GM23338 (cell line): ENCODE results near the gene SEC22A. TPM values are rescaled to one million over a fixed set of nuclear protein-coding genes. Genes with fewer than 3 reads are reported as not detected.

ENCODE experiments used
- ATAC-seq: fragments of 200-7000 bp; cut with Tn5 transposase; 3 replicates; pipeline ENCODE4 v1.9.1; 2020
- DNase-seq: peaks from one replicate; pipeline ENCODE4 v3.0.0-alpha.2; 2015; ENCODE audit warnings: low spot score
- H2AFZ ChIP-seq: fragments of 200-600 bp; sonication (generic); 2 replicates; pipeline ENCODE4 v1.8.0; 2016; ENCODE audit warnings: antibody characterized with exemption, mild to moderate bottlenecking, moderate library complexity
- H3F3A ChIP-seq: fragments of 200-600 bp; sonication (generic); replicated peaks from 2 replicates; pipeline ENCODE4 v1.8.0; 2017; ENCODE audit warnings: antibody characterized with exemption, mixed run types, low read depth
- H3K27ac ChIP-seq: fragments of 200-600 bp; sonication (generic); 2 replicates; pipeline ENCODE4 v1.6.1; 2016; ENCODE audit warnings: low read depth
- H3K27me3 ChIP-seq: fragments of 200-600 bp; sonication (generic); 2 replicates; pipeline ENCODE4 v1.8.0; 2016; ENCODE audit warnings: mild to moderate bottlenecking, mixed run types, moderate library complexity; ENCODE audit not compliant: insufficient read depth
- H3K36me3 ChIP-seq: fragments of 200-600 bp; sonication (generic); 2 replicates; pipeline ENCODE4 v1.8.0; 2016; ENCODE audit warnings: mild to moderate bottlenecking; ENCODE audit not compliant: insufficient read depth
- H3K4me1 ChIP-seq: fragments of 200-600 bp; sonication (generic); 2 replicates; pipeline ENCODE4 v1.8.0; 2016; ENCODE audit warnings: mild to moderate bottlenecking, moderate library complexity; ENCODE audit not compliant: insufficient read depth
- H3K4me2 ChIP-seq: fragments of 200-600 bp; sonication (generic); 2 replicates; pipeline ENCODE4 v1.7.1; 2017; ENCODE audit warnings: mixed run types
- H3K4me3 ChIP-seq: fragments of 200-600 bp; sonication (generic); 2 replicates; pipeline ENCODE4 v1.6.1; 2016; ENCODE audit warnings: mixed run types
- H3K79me2 ChIP-seq: fragments of 200-600 bp; sonication (generic); replicated peaks from 2 replicates; pipeline ENCODE4 v1.8.0; 2017; ENCODE audit warnings: mild to moderate bottlenecking; ENCODE audit not compliant: insufficient read depth
- H3K9me2 ChIP-seq: fragments of 200-600 bp; sonication (generic); 2 replicates; pipeline ENCODE4 v1.8.0; 2017; ENCODE audit not compliant: insufficient read depth
- H4K20me1 ChIP-seq: fragments of 200-600 bp; sonication (generic); replicated peaks from 2 replicates; pipeline ENCODE4 v1.8.0; 2017; ENCODE audit warnings: mild to moderate bottlenecking; ENCODE audit not compliant: insufficient read depth
- H3K27ac Mint-ChIP-seq: 2 replicates; pipeline ENCODE4 v1.8.0; 2020; ENCODE audit warnings: inconsistent platforms, mild to moderate bottlenecking, moderate library complexity, mixed read lengths
- H3K27me3 Mint-ChIP-seq: 3 replicates; pipeline ENCODE4 v1.8.0; 2022; ENCODE audit warnings: low read depth, mild to moderate bottlenecking, moderate library complexity, mixed read lengths, inconsistent platforms; ENCODE audit not compliant: insufficient read depth, poor library complexity
- H3K36me3 Mint-ChIP-seq: 3 replicates; pipeline ENCODE4 v1.8.0; 2021; ENCODE audit warnings: low read depth, mild to moderate bottlenecking, inconsistent platforms, moderate library complexity, mixed read lengths
- H3K4me1 Mint-ChIP-seq: 3 replicates; pipeline ENCODE4 v1.8.0; 2020; ENCODE audit warnings: mild to moderate bottlenecking, inconsistent platforms, mixed read lengths
- H3K4me3 Mint-ChIP-seq: 3 replicates; pipeline ENCODE4 v1.8.0; 2021; ENCODE audit warnings: moderate library complexity, mild to moderate bottlenecking, inconsistent platforms, mixed read lengths
- H3K9me3 Mint-ChIP-seq: 3 replicates; pipeline ENCODE4 v1.8.0; 2020; ENCODE audit warnings: moderate library complexity, mild to moderate bottlenecking, inconsistent platforms, mixed read lengths
- CTCF ChIP-seq, 2 experiments: fragments of 200-600 bp in 1 of 2; sonication (generic) in 1 of 2; conservative IDR thresholded peaks; 2 replicates each; pipeline versions ENCODE4 v1.5.1 to v1.6.1; 2016 to 2017; ENCODE audit warnings: antibody characterized with exemption in 2 of 2, low read depth in 2 of 2, mild to moderate bottlenecking in 2 of 2, moderate library complexity in 1 of 2
- EZH2 ChIP-seq: fragments of 200-600 bp; sonication (generic); IDR thresholded peaks from one replicate; pipeline ENCODE4 v1.8.0; 2017; ENCODE audit warnings: antibody characterized with exemption, mild to moderate bottlenecking, low read depth; ENCODE audit not compliant: unreplicated experiment
- EZH2phosphoT487 ChIP-seq: fragments of 200-600 bp; sonication (generic); IDR thresholded peaks from one replicate; pipeline ENCODE4 v1.8.1; 2018; ENCODE audit warnings: antibody characterized with exemption; ENCODE audit not compliant: unreplicated experiment
- JUNB ChIP-seq: IDR thresholded peaks from one replicate; pipeline ENCODE4 v1.6.1; 2016; ENCODE audit warnings: antibody characterized with exemption; ENCODE audit not compliant: unreplicated experiment
- NANOG ChIP-seq: IDR thresholded peaks from 2 replicates; pipeline ENCODE4 v1.6.1; 2016; ENCODE audit warnings: antibody characterized with exemption, borderline replicate concordance
- POLR2AphosphoS5 ChIP-seq: IDR thresholded peaks from 2 replicates; pipeline ENCODE4 v1.6.1; 2016; ENCODE audit warnings: antibody characterized with exemption, low read depth
- STAT1 ChIP-seq: IDR thresholded peaks from one replicate; pipeline ENCODE4 v1.6.1; 2016; ENCODE audit warnings: antibody characterized with exemption; ENCODE audit not compliant: unreplicated experiment
- ZNF114 ChIP-seq: fragments of 250-450 bp; sonication (Bioruptor Pico); IDR thresholded peaks from 2 replicates; pipeline ENCODE4 v1.5.0; 2020; ENCODE audit warnings: mild to moderate bottlenecking, moderate library complexity
- ZNF331 ChIP-seq: fragments of 250-450 bp; sonication (Bioruptor Pico); IDR thresholded peaks from 2 replicates; pipeline ENCODE4 v1.5.0; 2020; ENCODE audit warnings: low read depth, mild to moderate bottlenecking, moderate library complexity
- ZNF462 ChIP-seq: fragments of 250-450 bp; sonication (Bioruptor Pico); IDR thresholded peaks from 2 replicates; pipeline ENCODE4 v1.5.0; 2020; ENCODE audit warnings: mild to moderate bottlenecking, moderate library complexity
- polyA plus RNA-seq: library from polyadenylated mRNA; unstranded; fragments of >200 nt; fragmentation: Nextera tagmentation; extraction: Ambion mirVana; gene quantifications from 2 replicates; pipeline ENCODE4 v1.2.1, GENCODE V29; 2016
- total RNA-seq: library from RNA; depleted of rRNA; stranded (reverse); fragments of >200 nt; shearing (Covaris generic); gene quantifications from 2 replicates; pipeline ENCODE4 v1.2.3, GENCODE V29; 2014
- TF ChIP-seq, protein P1 (sequence below): IDR thresholded peaks from one replicate; pipeline ENCODE4 v1.6.1; 2018; ENCODE audit warnings: antibody characterized with exemption; ENCODE audit not compliant: unreplicated experiment

SEC22A gene
- total and polyA plus RNA-seq, 2 experiments from 2014 or later, result 11.2 to 24.1 TPM

DNA sequence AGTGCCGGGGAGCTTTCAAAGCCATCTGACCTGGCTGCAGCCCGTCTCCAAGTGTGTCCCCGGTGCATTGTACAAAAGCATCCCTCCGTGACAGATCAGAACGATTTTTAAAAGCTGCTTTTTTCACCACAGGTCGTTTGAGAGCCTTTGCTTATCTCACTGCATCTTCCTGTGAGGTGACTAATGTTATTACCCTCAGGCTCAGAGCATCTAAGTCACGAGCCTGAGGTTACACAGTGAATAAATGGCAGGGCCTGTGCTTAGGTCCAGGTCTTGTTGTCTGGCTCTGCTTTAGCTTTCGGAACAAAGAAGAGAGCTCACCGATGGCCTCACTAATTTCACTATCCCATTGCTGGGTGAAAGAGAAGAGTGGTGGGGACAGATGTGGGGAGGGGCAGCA lies 83.3 kb downstream of the SEC22A start:
- no peak for DNase-seq
- no peaks in the 10 kb centered on the region; the same call in 2 of the 3 replicates for H3K4me1 Mint-ChIP-seq
- Histone ChIP-seq H2AFZ (no peak overlapping the region), H3K27me3 (no peaks in the 10 kb centered on the region), H4K20me1 (no peaks in the 10 kb centered on the region; the same call in 1 of the 2 replicates), H3K4me2 (no peak overlapping the region), H3K9me2 (no peaks in the 10 kb centered on the region), H3F3A (no peaks in the 10 kb centered on the region), H3K4me3 (no peak overlapping the region), H3K36me3 (no peaks in the 10 kb centered on the region; the same call in 1 of the 2 replicates), H3K79me2 (no peaks in the 10 kb centered on the region), H3K27ac (no peak overlapping the region), H3K4me1 (no peaks in the 10 kb centered on the region)
- H3K9me3 Mint-ChIP-seq, result peaks cover 2% of the 10 kb centered on the region; the same call in 1 of the 3 replicates
- H3K27ac Mint-ChIP-seq, result no peak overlapping the region
- H3K27me3 Mint-ChIP-seq, result peaks cover 5% of the 10 kb centered on the region
- ATAC-seq, result no peak
- TF ChIP-seq ZNF462 (CRISPR knock-in tag) (no peak), POLR2AphosphoS5 (no peak), NANOG (no peak), ZNF114 (CRISPR knock-in tag) (no peak), JUNB (no peak)
- peaks cover 18% of the 10 kb centered on the region for H3K36me3 Mint-ChIP-seq
- H3K4me3 Mint-ChIP-seq, result no peak overlapping the region

GRCh38 chr3:123285479-123285878 lies 83.7 kb downstream of the SEC22A start:
- Histone ChIP-seq H3K36me3 (no peaks in the 10 kb centered on the region; the same call in 1 of the 2 replicates), H3K79me2 (no peaks in the 10 kb centered on the region), H2AFZ (no peak overlapping the region), H3K4me1 (no peaks in the 10 kb centered on the region), H3K27me3 (no peaks in the 10 kb centered on the region), H4K20me1 (no peaks in the 10 kb centered on the region; the same call in 1 of the 2 replicates), H3K9me2 (no peaks in the 10 kb centered on the region), H3K4me2 (no peak overlapping the region), H3K27ac (no peak overlapping the region), H3K4me3 (no peak overlapping the region), H3F3A (no peaks in the 10 kb centered on the region)
- no peaks in the 10 kb centered on the region; the same call in 2 of the 3 replicates for H3K4me1 Mint-ChIP-seq
- H3K4me3 Mint-ChIP-seq, result no peak overlapping the region
- DNase-seq (no peak), ATAC-seq (no peak)
- peaks cover 21% of the 10 kb centered on the region for H3K36me3 Mint-ChIP-seq
- peaks cover 2% of the 10 kb centered on the region; the same call in 1 of the 3 replicates for H3K9me3 Mint-ChIP-seq
- H3K27me3 Mint-ChIP-seq, result peaks cover 8% of the 10 kb centered on the region
- no peak overlapping the region for H3K27ac Mint-ChIP-seq
- TF ChIP-seq STAT1 (no peak), EZH2 (no peak), ZNF331 (CRISPR knock-in tag) (no peak), CTCF (conservative IDR thresholded peaks at IDR 0.05; ENCODE audit: low read depth in 2 of 2) (no peak), POLR2AphosphoS5 (no peak), EZH2phosphoT487 (no peak), JUNB (no peak)
- TF ChIP-seq, protein P1, sequence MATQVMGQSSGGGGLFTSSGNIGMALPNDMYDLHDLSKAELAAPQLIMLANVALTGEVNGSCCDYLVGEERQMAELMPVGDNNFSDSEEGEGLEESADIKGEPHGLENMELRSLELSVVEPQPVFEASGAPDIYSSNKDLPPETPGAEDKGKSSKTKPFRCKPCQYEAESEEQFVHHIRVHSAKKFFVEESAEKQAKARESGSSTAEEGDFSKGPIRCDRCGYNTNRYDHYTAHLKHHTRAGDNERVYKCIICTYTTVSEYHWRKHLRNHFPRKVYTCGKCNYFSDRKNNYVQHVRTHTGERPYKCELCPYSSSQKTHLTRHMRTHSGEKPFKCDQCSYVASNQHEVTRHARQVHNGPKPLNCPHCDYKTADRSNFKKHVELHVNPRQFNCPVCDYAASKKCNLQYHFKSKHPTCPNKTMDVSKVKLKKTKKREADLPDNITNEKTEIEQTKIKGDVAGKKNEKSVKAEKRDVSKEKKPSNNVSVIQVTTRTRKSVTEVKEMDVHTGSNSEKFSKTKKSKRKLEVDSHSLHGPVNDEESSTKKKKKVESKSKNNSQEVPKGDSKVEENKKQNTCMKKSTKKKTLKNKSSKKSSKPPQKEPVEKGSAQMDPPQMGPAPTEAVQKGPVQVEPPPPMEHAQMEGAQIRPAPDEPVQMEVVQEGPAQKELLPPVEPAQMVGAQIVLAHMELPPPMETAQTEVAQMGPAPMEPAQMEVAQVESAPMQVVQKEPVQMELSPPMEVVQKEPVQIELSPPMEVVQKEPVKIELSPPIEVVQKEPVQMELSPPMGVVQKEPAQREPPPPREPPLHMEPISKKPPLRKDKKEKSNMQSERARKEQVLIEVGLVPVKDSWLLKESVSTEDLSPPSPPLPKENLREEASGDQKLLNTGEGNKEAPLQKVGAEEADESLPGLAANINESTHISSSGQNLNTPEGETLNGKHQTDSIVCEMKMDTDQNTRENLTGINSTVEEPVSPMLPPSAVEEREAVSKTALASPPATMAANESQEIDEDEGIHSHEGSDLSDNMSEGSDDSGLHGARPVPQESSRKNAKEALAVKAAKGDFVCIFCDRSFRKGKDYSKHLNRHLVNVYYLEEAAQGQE, result no peak
